Cortex of kidney (tissue), 1 donor: Measurements from ENCODE around the gene FBN1.

Source experiments
- DNase-seq: peaks from one replicate; lab custom pipeline; 2025; lab: John Stamatoyannopoulos, UW

The FBN1 gene

GRCh38 chr15:48652510-48653076 lies 7.1 kb upstream of the FBN1 start:
- no peak for DNase-seq

GRCh38 chr15:48650931-48651330 lies 5.4 kb upstream of the FBN1 start:
- no peak for DNase-seq

- no peak for DNase-seq
Observed at GRCh38 chr15:48647962-48648361, 2.5 kb upstream of the FBN1 start.

GRCh38 chr15:48646331-48646730 lies 822 bp upstream of the FBN1 start:
- DNase-seq: no peak

- DNase-seq: no peak
Observed at GRCh38 chr15:48644827-48645557, 517 bp downstream of the FBN1 start.

GRCh38 chr15:48644467-48644826 lies 1.1 kb downstream of the FBN1 start:
- DNase-seq: no peak

GRCh38 chr15:48643776-48644466 lies 1.6 kb downstream of the FBN1 start:
- DNase-seq: no peak

GRCh38 chr15:48643206-48643605 lies 2.3 kb downstream of the FBN1 start:
- DNase-seq: no peak

GRCh38 chr15:48642795-48643194 lies 2.7 kb downstream of the FBN1 start:
- DNase-seq: no peak

- DNase-seq: no peak
Observed at GRCh38 chr15:48641416-48641815, 4.1 kb downstream of the FBN1 start.

- DNase-seq: no peak
Observed at GRCh38 chr15:48638963-48639362, 6.5 kb downstream of the FBN1 start.

GRCh38 chr15:48637639-48638038 lies 7.9 kb downstream of the FBN1 start:
- no peak for DNase-seq

GRCh38 chr15:48636511-48636910 lies 9.0 kb downstream of the FBN1 start:
- DNase-seq: no peak

- DNase-seq: no peak
Observed at GRCh38 chr15:48634893-48635292, 10.6 kb downstream of the FBN1 start.

GRCh38 chr15:48634096-48634495 lies 11.4 kb downstream of the FBN1 start:
- DNase-seq: no peak

GRCh38 chr15:48632651-48633050 lies 12.9 kb downstream of the FBN1 start:
- DNase-seq: no peak

- DNase-seq: no peak
Observed at GRCh38 chr15:48631176-48631770, 14.2 kb downstream of the FBN1 start.

GRCh38 chr15:48630245-48630644 lies 15.3 kb downstream of the FBN1 start:
- no peak for DNase-seq

GRCh38 chr15:48628832-48629231 lies 16.7 kb downstream of the FBN1 start:
- no peak for DNase-seq

GRCh38 chr15:48627260-48627940 lies 18.1 kb downstream of the FBN1 start:
- no peak for DNase-seq

GRCh38 chr15:48625126-48625525 lies 20.4 kb downstream of the FBN1 start:
- DNase-seq: no peak

- no peak for DNase-seq
Observed at GRCh38 chr15:48624700-48625099, 20.8 kb downstream of the FBN1 start.
